Naive thymus-derived CD4-positive, alpha-beta T cell (primary cell): ENCODE data around the gene CCNE1. TPM values are rescaled to one million over a fixed set of nuclear protein-coding genes. Genes with fewer than 3 reads are reported as not detected.

ENCODE experiments used
- ATAC-seq: fragments of 150-1000 bp; cut with Tn5 transposase; 2 replicates; pipeline ENCODE4 v1.10.0; 2021; ENCODE audit warnings: mild to moderate bottlenecking, moderate library complexity
- CTCF ChIA-PET: fragments of 350-600 bp; sonication (Branson Sonifier 250); formaldehyde crosslinking; loops from one replicate; lab custom pipeline; 2021; ENCODE audit warnings: antibody characterized with exemption; lab: Charles Lee
- POLR2A ChIA-PET: fragments of 350-600 bp; sonication (Branson Sonifier 250); formaldehyde crosslinking; loops from one replicate; lab custom pipeline; 2021; ENCODE audit warnings: antibody characterized with exemption, inconsistent platforms; lab: Charles Lee
- DNase-seq, 9 donors: peaks; one replicate each; pipeline versions ENCODE4 v3.0.0 to v3.0.0-alpha.2; 2020 to 2022; ENCODE audit warnings: mixed read lengths in 1 of 9
- H3K27ac ChIP-seq: one replicate; pipeline ENCODE4 v1.7.0; 2013; ENCODE audit warnings: mild to moderate bottlenecking, low read depth, low read length, moderate library complexity
- H3K27me3 ChIP-seq, 2 donors: one replicate each; pipeline ENCODE4 v1.7.0; 2013; ENCODE audit warnings: low read length in 2 of 2, mild to moderate bottlenecking in 2 of 2, moderate library complexity in 2 of 2; ENCODE audit not compliant: control insufficient read depth in 2 of 2, insufficient read depth in 2 of 2
- H3K36me3 ChIP-seq, 3 experiments: 1 replicate in 2 of 3; 2 replicates in 1 of 3; pipeline ENCODE4 v1.7.0; 2013; ENCODE audit warnings: low read length in 3 of 3, mild to moderate bottlenecking in 3 of 3, moderate library complexity in 1 of 3; ENCODE audit not compliant: insufficient read depth in 3 of 3, control insufficient read depth in 2 of 3
- H3K4me1 ChIP-seq, 2 donors: one replicate each; pipeline ENCODE4 v1.7.0; 2013; ENCODE audit warnings: low read length in 2 of 2, mild to moderate bottlenecking in 2 of 2, moderate library complexity in 1 of 2; ENCODE audit not compliant: control insufficient read depth in 2 of 2, insufficient read depth in 2 of 2
- H3K4me3 ChIP-seq: 2 replicates; pipeline ENCODE4 v1.7.0; 2013; ENCODE audit warnings: mild to moderate bottlenecking, low read length
- H3K9me3 ChIP-seq, 3 experiments: 1 replicate in 2 of 3; 2 replicates in 1 of 3; pipeline ENCODE4 v1.7.0; 2013; ENCODE audit warnings: low read length in 3 of 3; ENCODE audit not compliant: control insufficient read depth in 2 of 3
- H3K27ac Mint-ChIP-seq, 9 donors: one replicate each; pipeline ENCODE4 v1.8.0; 2020 to 2022; ENCODE audit warnings: mixed read lengths in 9 of 9, mild to moderate bottlenecking in 8 of 9, moderate library complexity in 5 of 9, inconsistent platforms in 2 of 9
- H3K27me3 Mint-ChIP-seq, 5 donors: one replicate each; pipeline ENCODE4 v1.8.0; 2021 to 2022; ENCODE audit warnings: mixed read lengths in 5 of 5, mild to moderate bottlenecking in 1 of 5
- H3K36me3 Mint-ChIP-seq, 5 donors: one replicate each; pipeline ENCODE4 v1.8.0; 2020 to 2022; ENCODE audit warnings: mixed read lengths in 5 of 5, mild to moderate bottlenecking in 3 of 5, inconsistent platforms in 1 of 5
- H3K4me1 Mint-ChIP-seq, 7 donors: one replicate each; pipeline ENCODE4 v1.8.0; 2020 to 2022; ENCODE audit warnings: mixed read lengths in 7 of 7, mild to moderate bottlenecking in 3 of 7, inconsistent platforms in 1 of 7
- H3K4me3 Mint-ChIP-seq, 10 donors: one replicate each; pipeline ENCODE4 v1.8.0; 2020 to 2022; ENCODE audit warnings: mild to moderate bottlenecking in 10 of 10, mixed read lengths in 10 of 10, moderate library complexity in 6 of 10, inconsistent platforms in 2 of 10
- H3K9me3 Mint-ChIP-seq, 11 donors: one replicate each; pipeline ENCODE4 v1.8.0; 2020 to 2022; ENCODE audit warnings: mixed read lengths in 11 of 11, mild to moderate bottlenecking in 4 of 11, inconsistent platforms in 1 of 11, moderate library complexity in 1 of 11
- intact Hi-C, 2 donors: fragments of 100-400 bp; cut with micrococcal nuclease; formaldehyde crosslinking; loops; one replicate each; pipeline ENCODE4 v1.15.1; 2023
- polyA plus RNA-seq, 2 donors: library from polyadenylated mRNA; unstranded; fragments of 300-500 nt; fragmentation: Illumina TruSeq; gene quantifications; one replicate each; pipeline ENCODE4 v1.2.3, GENCODE V29; 2021
- total RNA-seq, 6 experiments: library from RNA in 5 of 6; stranded (reverse) in 5 of 6; gene quantifications; 1 replicate in 5 of 6; 2 replicates in 1 of 6; pipeline ENCODE4 v1.2.3 and lab custom pipeline; 2021 to 2026

CCNE1 gene
- 10 to 100 TPM in 1 of 5 experiments, 1 to 10 TPM in 4; 5.3 to 36.1 (median 6.6) TPM for total RNA-seq
- polyA plus RNA-seq: 1 to 10 TPM; 1.9 to 2.6 TPM
- 6.2 reads per million, percentile 27 among the genes with 10 or more reads in this experiment for total RNA-seq (lab: John Stamatoyannopoulos, UW)

DNA sequence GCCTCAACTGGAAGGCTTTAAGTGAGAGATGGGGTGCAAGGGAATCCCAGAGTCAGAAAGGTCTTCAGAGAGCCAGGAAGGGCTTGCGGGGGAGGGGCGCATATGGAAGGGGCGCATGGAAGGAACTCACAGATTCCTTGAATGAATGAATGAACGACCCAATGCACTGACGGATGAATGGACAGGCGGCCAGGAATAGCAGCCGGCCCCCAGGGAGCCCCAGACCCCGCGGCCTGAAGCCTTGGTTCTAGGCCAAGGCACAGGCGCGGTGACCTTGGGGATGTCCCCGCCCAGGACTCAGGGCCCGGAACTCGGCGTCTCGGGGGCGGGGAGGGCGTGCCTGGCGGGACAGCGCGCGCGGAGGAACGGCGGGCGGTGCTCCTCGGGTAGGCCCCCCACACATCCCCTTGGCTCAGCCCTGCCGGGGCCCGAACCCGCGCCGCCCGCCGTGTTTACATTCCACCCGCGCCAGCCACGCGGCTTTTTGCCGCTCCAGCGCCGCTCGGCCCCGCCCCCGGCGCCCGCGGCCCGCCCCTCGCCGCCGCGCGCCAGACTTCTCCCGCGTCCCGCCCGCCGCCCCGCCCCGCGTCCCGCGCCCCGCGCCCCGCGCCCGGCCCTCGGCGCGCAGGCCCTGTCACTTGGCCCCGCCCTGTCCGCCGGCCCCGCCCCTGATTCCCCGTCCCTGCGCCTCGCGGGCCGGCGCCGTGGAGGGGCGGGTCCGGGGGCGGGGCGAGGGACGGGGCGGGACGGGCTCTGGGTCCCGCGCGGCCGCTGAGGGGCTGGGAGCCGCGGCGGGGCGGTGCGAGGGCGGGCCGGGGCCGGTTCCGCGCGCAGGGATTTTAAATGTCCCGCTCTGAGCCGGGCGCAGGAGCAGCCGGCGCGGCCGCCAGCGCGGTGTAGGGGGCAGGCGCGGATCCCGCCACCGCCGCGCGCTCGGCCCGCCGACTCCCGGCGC lies at the start of gene CCNE1:
CCNE1 (plus strand) TSS at position 867 of the 955 bp plus-strand sequence. CDS start 565 bp downstream, outside the sequence.
- Histone ChIP-seq H3K4me3 (peak within 1 kb of the TSS; percentile 48), H3K27ac (peak within 1 kb of the TSS; percentile 69), H3K36me3 (no peaks in the 10 kb centered on the region), H3K4me1 (no peaks in the 10 kb centered on the region), H3K27me3 (no peaks in the 10 kb centered on the region), H3K9me3 (no peaks in the 10 kb centered on the region)
- Mint-ChIP-seq H3K27ac (peak within 1 kb of the TSS; percentile 56 to 94 (median 85)), H3K4me1 (peaks cover 0 to 36% (median 11%) of the 10 kb centered on the region in 7 donors), H3K4me3 (peak within 1 kb of the TSS; percentile 83 to 96 (median 90)), H3K9me3 (peaks cover 0 to 3% (median 0%) of the 10 kb centered on the region in 11 donors), H3K36me3 (peaks cover 0 to 11% (median 0%) of the 10 kb centered on the region in 5 donors), H3K27me3 (no peaks in the 10 kb centered on the region)
- DNase-seq (peak; percentile 85 to 98 (median 91)), ATAC-seq (peak; percentile 98)
- CTCF ChIA-PET: interaction anchor here (0.6 kb wide), 1 partner anchor 183 kb away, joined by 3 read pairs; no protein-coding TSS in a partner anchor
- POLR2A ChIA-PET: interaction anchor here (1.5 to 3.5 kb wide), 2 partner anchors 33 to 205 kb away, joined by 4 to 28 read pairs; partner anchors contain the start of gene POP4
- intact Hi-C loops: loop anchor here (1.0 to 2.0 kb wide), 8 partner anchors 20 to 205 kb away; partner anchors contain the start of genes URI1 (in 2 of the 2) and POP4 (in 1 of the 2)

DNA sequence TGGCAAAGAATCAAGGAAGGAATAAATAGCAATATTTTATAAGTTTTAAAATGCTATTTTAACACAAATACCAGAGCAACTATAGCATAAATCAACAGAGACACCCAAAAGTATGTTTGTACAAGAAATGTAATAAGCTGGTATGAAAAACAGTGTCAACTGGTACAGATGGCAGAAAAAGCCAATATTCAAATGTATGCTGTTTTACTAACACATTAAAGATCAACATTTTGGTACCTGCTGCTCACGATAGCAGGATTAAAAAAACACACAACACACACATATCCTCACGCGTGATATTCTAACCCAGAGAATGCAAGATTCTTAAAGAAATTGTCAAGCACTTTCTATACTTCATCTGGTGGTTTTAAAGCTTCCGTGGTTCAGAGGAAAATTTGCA lies 48.6 kb upstream of the CCNE1 start:
- no peaks in the 10 kb centered on the region for H3K4me1 ChIP-seq
- no peaks in the 10 kb centered on the region for H3K36me3 ChIP-seq
- no peaks in the 10 kb centered on the region for H3K27me3 ChIP-seq
- H3K36me3 Mint-ChIP-seq: no peaks in the 10 kb centered on the region
- no peak overlapping the region for H3K4me3 ChIP-seq
- H3K27me3 Mint-ChIP-seq: peaks cover 0 to 8% (median 0%) of the 10 kb centered on the region in 5 donors
- no peaks in the 10 kb centered on the region for H3K9me3 ChIP-seq
- peaks cover 0 to 3% (median 0%) of the 10 kb centered on the region in 7 donors for H3K4me1 Mint-ChIP-seq
- H3K4me3 Mint-ChIP-seq: no peak overlapping the region
- intact Hi-C loops: no loop called here
- ChIA-PET CTCF (interaction anchor here (1.0 to 4.7 kb wide), 4 partner anchors 31 to 109 kb away, joined by 3 to 45 read pairs (median 4); no protein-coding TSS in a partner anchor), POLR2A (no interaction called here)
- ATAC-seq: no peak
- no peak overlapping the region for H3K27ac ChIP-seq
- no peak overlapping the region for H3K27ac Mint-ChIP-seq
- no peak for DNase-seq
- H3K9me3 Mint-ChIP-seq: no peaks in the 10 kb centered on the region

DNA sequence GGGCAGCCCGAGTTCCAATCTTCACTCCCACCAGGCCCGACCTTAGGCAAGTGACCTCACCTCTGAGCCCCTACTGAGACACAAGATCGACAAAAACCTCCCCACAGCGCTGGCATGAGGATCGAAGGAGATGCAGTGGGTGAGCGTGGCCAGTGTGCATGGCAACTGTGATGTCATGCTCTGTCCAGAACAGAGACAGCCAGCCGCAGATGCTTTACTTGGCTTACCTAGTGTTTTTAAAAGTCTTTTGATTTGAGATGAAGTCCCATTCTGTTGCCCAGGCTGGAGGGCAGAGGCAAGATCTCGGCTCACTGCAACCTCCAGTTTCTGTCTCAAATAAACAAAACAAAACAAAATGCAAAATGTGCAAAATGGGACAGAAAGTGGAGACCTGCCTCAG lies 47.4 kb upstream of the CCNE1 start:
- Histone ChIP-seq H3K27ac (no peak overlapping the region), H3K36me3 (no peaks in the 10 kb centered on the region), H3K9me3 (no peaks in the 10 kb centered on the region), H3K4me1 (no peaks in the 10 kb centered on the region), H3K4me3 (no peak overlapping the region), H3K27me3 (no peaks in the 10 kb centered on the region)
- Mint-ChIP-seq H3K36me3 (no peaks in the 10 kb centered on the region), H3K4me1 (peaks cover 0 to 3% (median 0%) of the 10 kb centered on the region in 7 donors), H3K4me3 (no peak overlapping the region), H3K27me3 (peaks cover 0 to 8% (median 0%) of the 10 kb centered on the region in 5 donors), H3K9me3 (no peaks in the 10 kb centered on the region), H3K27ac (no peak overlapping the region)
- no peak for ATAC-seq
- no peak for DNase-seq
- POLR2A ChIA-PET: no interaction called here
- intact Hi-C loops: no loop called here
- CTCF ChIA-PET: no interaction called here

DNA sequence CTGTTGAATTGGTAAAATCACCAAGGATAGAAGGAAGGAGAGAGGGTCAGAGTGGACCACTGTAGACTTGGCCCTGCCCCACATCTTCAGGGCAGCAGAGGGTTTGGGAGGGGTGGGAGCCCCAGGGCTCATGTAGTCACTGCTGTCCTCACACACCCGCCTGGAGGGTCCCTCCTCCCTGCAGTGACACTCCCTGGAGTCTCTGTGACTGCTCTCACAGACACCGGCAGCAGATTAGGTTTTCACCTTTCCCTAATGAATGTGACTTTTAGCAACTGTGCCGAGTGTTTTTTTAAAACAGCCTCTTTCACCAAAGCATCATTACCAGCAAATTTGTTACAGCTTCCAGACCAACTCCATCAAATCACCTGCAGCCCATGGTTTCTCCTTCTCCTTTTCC lies 45.7 kb upstream of the CCNE1 start:
- H3K27me3 ChIP-seq: no peaks in the 10 kb centered on the region
- intact Hi-C loops: no loop called here
- H3K4me1 ChIP-seq: no peaks in the 10 kb centered on the region
- peaks cover 0 to 8% (median 0%) of the 10 kb centered on the region in 7 donors for H3K4me1 Mint-ChIP-seq
- peak overlapping the region in 2 of 9 donors; percentile 4 to 44 for H3K27ac Mint-ChIP-seq
- H3K36me3 ChIP-seq: no peaks in the 10 kb centered on the region
- ChIA-PET POLR2A (no interaction called here), CTCF (interaction anchor here (0.6 to 1.7 kb wide), 2 partner anchors 12 to 91 kb away, joined by 3 read pairs; no protein-coding TSS in a partner anchor)
- H3K4me3 Mint-ChIP-seq: no peak overlapping the region
- ATAC-seq: no peak
- DNase-seq: no peak
- H3K9me3 Mint-ChIP-seq: no peaks in the 10 kb centered on the region
- peaks cover 0 to 8% (median 0%) of the 10 kb centered on the region in 5 donors for H3K27me3 Mint-ChIP-seq
- no peaks in the 10 kb centered on the region for H3K9me3 ChIP-seq
- H3K27ac ChIP-seq: no peak overlapping the region
- no peaks in the 10 kb centered on the region for H3K36me3 Mint-ChIP-seq
- no peak overlapping the region for H3K4me3 ChIP-seq

DNA sequence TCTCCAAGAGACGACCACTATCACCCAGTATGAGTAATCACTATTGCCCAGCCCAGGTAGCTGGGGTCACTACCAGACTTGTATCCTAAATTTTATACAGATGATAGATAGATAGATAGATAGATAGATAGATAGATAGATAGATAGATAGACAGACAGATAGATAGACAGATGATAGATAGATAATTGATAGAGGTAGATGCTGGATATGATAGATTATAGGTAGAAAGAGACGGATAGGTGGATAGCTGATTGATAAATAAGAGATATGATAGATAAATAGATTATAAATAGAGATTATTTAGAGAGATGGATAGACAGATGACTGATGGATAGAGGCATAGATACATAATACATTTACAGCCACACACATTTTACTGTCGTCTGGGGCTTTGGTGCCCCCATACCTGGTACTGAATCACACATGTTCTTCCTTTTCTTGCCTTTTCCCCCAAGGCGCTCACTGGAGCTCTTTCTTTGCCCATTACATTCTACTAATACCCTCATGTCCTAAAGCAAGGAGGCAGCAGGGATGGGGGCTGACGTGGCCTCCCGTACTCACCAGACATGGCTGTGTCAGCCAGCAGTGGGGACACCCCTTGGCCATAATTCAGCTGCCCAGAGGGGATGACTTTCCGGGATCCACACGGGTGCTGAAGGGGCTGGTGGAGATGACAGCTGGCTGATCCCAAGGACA lies 44.6 kb upstream of the CCNE1 start:
- H3K27ac ChIP-seq: no peak overlapping the region
- no peaks in the 10 kb centered on the region for H3K27me3 ChIP-seq
- no peaks in the 10 kb centered on the region for H3K36me3 Mint-ChIP-seq
- H3K9me3 ChIP-seq: no peaks in the 10 kb centered on the region
- no peak overlapping the region for H3K4me3 ChIP-seq
- POLR2A ChIA-PET: interaction anchor here (0.6 kb wide), 1 partner anchor 30 kb away, joined by 3 read pairs; no protein-coding TSS in a partner anchor
- ATAC-seq (no peak), DNase-seq (no peak)
- H3K27me3 Mint-ChIP-seq: peaks cover 0 to 3% (median 0%) of the 10 kb centered on the region in 5 donors
- no peaks in the 10 kb centered on the region for H3K4me1 ChIP-seq
- peaks cover 0 to 8% (median 0%) of the 10 kb centered on the region in 7 donors for H3K4me1 Mint-ChIP-seq
- no peak overlapping the region for H3K4me3 Mint-ChIP-seq
- H3K9me3 Mint-ChIP-seq: no peaks in the 10 kb centered on the region
- intact Hi-C loops: no loop called here
- CTCF ChIA-PET: interaction anchor here (1.7 kb wide), 1 partner anchor 11 kb away, joined by 3 read pairs; no protein-coding TSS in a partner anchor
- H3K36me3 ChIP-seq: no peaks in the 10 kb centered on the region
- no peak overlapping the region for H3K27ac Mint-ChIP-seq

DNA sequence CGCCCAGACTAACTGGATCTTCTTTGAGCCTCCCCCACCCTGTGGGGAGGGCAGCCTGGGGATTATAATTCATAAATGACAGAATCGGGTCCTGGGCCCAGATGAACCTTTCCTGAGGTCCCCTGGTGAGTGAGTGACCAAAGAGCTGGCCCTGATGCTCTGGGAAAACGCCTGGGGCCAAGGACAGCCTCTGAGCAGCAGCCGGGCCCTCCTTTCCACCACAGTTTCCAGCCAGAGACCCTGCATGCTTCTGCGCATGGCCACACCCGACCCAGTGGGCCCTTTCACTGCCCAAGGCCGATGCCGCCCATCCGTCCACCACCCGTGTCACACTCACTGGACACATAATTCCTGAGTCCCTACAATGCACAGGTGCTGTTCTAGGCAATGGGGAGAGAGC lies 43.6 kb upstream of the CCNE1 start:
- H3K4me3 ChIP-seq: no peak overlapping the region
- H3K27ac ChIP-seq: no peak overlapping the region
- peaks cover 0 to 2% (median 0%) of the 10 kb centered on the region in 5 donors for H3K27me3 Mint-ChIP-seq
- H3K4me1 ChIP-seq: no peaks in the 10 kb centered on the region
- DNase-seq: no peak
- intact Hi-C loops: no loop called here
- no peaks in the 10 kb centered on the region for H3K9me3 ChIP-seq
- ATAC-seq: no peak
- no peaks in the 10 kb centered on the region for H3K27me3 ChIP-seq
- ChIA-PET POLR2A (no interaction called here), CTCF (no interaction called here)
- peaks cover 0 to 8% (median 0%) of the 10 kb centered on the region in 7 donors for H3K4me1 Mint-ChIP-seq
- H3K36me3 ChIP-seq: no peaks in the 10 kb centered on the region
- H3K36me3 Mint-ChIP-seq: no peaks in the 10 kb centered on the region
- no peak overlapping the region for H3K27ac Mint-ChIP-seq
- H3K4me3 Mint-ChIP-seq: no peak overlapping the region
- no peaks in the 10 kb centered on the region for H3K9me3 Mint-ChIP-seq
